HG03469 (cell line): ENCODE data around the gene MRPS34.
"Not testable (repeated sequence)": the region's sequence is repeated elsewhere in the genome, so short reads cannot be mapped to it uniquely, and the experiment has no call there.

Experiments used
- ATAC-seq: cut with Tn5 transposase; IDR thresholded peaks from one replicate; pipeline ENCODE4 v1.9.1; 2021; ENCODE audit warnings: mild to moderate bottlenecking, moderate library complexity, moderate number of reproducible peaks; ENCODE audit not compliant: unreplicated experiment

The MRPS34 gene

GRCh38 chr16:1772908-1773702, at the start of gene MRPS34:
Gene MRPS34 (minus strand): TSS chr16:1773134. CDS start chr16:1773119, 15 bp downstream.
- no peak for ATAC-seq

- no peak for ATAC-seq
These were observed 49.1 kb upstream of the MRPS34 start for GRCh38 chr16:1821861-1822611.

- ATAC-seq = no peak
These were observed 48.0 kb upstream of the MRPS34 start for GRCh38 chr16:1820946-1821290.

- ATAC-seq = no peak
These were observed 47.4 kb upstream of the MRPS34 start for GRCh38 chr16:1820096-1820945.

GRCh38 chr16:1819611-1820010, 46.7 kb upstream of the MRPS34 start:
- ATAC-seq = no peak

GRCh38 chr16:1818873-1819525, 46.1 kb upstream of the MRPS34 start:
- no peak for ATAC-seq

GRCh38 chr16:1818204-1818872, 45.4 kb upstream of the MRPS34 start:
- ATAC-seq = no peak

GRCh38 chr16:1817716-1818115, 44.8 kb upstream of the MRPS34 start:
- no peak for ATAC-seq

- ATAC-seq = no peak
These were observed 44.3 kb upstream of the MRPS34 start for GRCh38 chr16:1817276-1817589.

- no peak for ATAC-seq
These were observed 43.7 kb upstream of the MRPS34 start for GRCh38 chr16:1816396-1817275.

GRCh38 chr16:1815461-1815860, 42.5 kb upstream of the MRPS34 start:
- ATAC-seq = no peak

GRCh38 chr16:1812732-1813163, 39.8 kb upstream of the MRPS34 start:
- ATAC-seq = no peak

GRCh38 chr16:1810536-1810935, 37.6 kb upstream of the MRPS34 start:
- ATAC-seq = no peak

- ATAC-seq = no peak
These were observed 37.2 kb upstream of the MRPS34 start for GRCh38 chr16:1810106-1810505.

- ATAC-seq = no peak
These were observed 36.4 kb upstream of the MRPS34 start for GRCh38 chr16:1809281-1809801.

GRCh38 chr16:1808691-1809090, 35.8 kb upstream of the MRPS34 start:
- no peak for ATAC-seq

GRCh38 chr16:1807626-1808025, 34.7 kb upstream of the MRPS34 start:
- no peak for ATAC-seq

GRCh38 chr16:1800701-1801100, 27.8 kb upstream of the MRPS34 start:
- no peak for ATAC-seq

GRCh38 chr16:1799263-1799662, 26.3 kb upstream of the MRPS34 start:
- ATAC-seq = not testable (repeated sequence)
